ENCODE data around the gene CAMKMT.

The CAMKMT gene

DNA sequence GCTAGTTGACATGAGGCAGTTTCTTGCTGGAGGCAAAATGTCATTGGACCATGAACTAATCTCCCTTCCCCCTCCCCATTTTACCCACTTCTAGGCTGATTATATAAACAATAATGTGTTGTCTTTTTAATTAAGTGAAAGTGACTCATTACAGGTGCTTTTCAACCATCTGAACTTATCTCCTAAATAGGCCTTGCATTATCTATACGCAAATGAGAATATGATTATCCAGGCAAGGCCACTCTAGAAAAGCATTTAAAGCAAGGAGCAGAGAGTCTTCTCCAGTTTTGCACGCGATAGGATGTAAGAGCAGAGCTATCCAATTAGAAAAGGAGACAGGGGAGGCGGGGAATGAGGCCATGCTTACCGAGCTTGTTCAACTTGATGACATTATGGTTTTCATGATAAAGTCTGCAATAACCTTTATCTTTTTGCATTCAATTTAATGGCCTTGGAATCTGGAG is 293.7 kb downstream of the CAMKMT start:
- TF ChIP-seq, protein P1, sequence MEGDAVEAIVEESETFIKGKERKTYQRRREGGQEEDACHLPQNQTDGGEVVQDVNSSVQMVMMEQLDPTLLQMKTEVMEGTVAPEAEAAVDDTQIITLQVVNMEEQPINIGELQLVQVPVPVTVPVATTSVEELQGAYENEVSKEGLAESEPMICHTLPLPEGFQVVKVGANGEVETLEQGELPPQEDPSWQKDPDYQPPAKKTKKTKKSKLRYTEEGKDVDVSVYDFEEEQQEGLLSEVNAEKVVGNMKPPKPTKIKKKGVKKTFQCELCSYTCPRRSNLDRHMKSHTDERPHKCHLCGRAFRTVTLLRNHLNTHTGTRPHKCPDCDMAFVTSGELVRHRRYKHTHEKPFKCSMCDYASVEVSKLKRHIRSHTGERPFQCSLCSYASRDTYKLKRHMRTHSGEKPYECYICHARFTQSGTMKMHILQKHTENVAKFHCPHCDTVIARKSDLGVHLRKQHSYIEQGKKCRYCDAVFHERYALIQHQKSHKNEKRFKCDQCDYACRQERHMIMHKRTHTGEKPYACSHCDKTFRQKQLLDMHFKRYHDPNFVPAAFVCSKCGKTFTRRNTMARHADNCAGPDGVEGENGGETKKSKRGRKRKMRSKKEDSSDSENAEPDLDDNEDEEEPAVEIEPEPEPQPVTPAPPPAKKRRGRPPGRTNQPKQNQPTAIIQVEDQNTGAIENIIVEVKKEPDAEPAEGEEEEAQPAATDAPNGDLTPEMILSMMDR (IDR thresholded peaks at IDR 0.05; ENCODE audit: low read depth, low read length) = no peak
- no peak overlapping the region for H3K4me3 ChIP-seq (ENCODE audit: low read depth, low read length)

GRCh38 chr2:44656460-44656859 is 294.7 kb downstream of the CAMKMT start:
- H3K4me3 ChIP-seq (ENCODE audit: low read depth, low read length) = no peak overlapping the region
- TF ChIP-seq, protein P1 (IDR thresholded peaks at IDR 0.05; ENCODE audit: low read depth, low read length) = no peak

- H3K4me3 ChIP-seq (ENCODE audit: low read depth, low read length) = no peak overlapping the region
- TF ChIP-seq, protein P1 (IDR thresholded peaks at IDR 0.05; ENCODE audit: low read depth, low read length) = no peak
Measured at GRCh38 chr2:44663471-44664073, 301.8 kb downstream of the CAMKMT start.

DNA sequence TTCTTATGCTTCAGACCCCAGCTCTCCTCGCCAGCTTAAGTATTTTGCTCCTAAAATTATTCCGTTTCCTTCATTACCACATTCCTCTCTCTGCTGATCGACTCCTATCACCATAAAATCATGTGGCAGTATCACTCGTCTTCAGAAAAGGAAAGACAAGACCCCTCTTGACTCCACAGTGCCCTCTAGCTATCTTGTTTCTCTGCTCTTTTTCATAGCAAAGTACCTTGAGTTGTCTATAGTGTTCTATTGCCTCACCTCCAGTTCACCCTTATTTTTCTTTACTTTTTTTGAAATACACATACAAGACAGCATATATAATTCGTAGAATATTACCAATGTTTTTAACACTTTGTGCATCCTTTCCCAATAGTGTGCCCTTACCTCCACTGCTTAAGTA is 306.6 kb downstream of the CAMKMT start:
- TF ChIP-seq, protein P1 (IDR thresholded peaks at IDR 0.05; ENCODE audit: low read depth, low read length) = no peak
- H3K4me3 ChIP-seq (ENCODE audit: low read depth, low read length) = no peak overlapping the region

GRCh38 chr2:44671276-44671675 is 309.5 kb downstream of the CAMKMT start:
- TF ChIP-seq, protein P1 (IDR thresholded peaks at IDR 0.05; ENCODE audit: low read depth, low read length) = no peak

GRCh38 chr2:44671916-44672315 is 310.2 kb downstream of the CAMKMT start:
- TF ChIP-seq, protein P1 (IDR thresholded peaks at IDR 0.05; ENCODE audit: low read depth, low read length) = no peak

More at GRCh38 chr2:44671276-44671675, 309.5 kb downstream of the CAMKMT start:
- H3K4me3 ChIP-seq (ENCODE audit: low read depth, low read length) = no peak overlapping the region

DNA sequence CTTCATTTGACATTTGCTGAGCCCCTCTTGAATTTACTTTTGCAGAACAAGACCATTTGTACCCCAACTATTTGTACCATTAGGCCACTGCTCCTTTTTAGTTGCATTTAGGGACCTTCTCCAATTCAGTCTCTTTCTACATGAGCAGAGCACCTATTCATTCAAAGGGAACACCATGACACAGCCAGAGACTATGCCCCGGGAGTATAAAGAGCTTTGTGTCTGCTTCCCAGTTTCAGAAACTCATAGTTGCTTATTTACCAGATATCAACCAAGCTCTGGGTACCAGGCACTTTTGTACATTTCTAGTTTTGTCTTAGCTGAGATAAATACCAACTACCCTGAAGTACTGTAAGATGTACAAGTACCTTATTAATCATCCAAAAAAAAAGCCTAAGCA is 310.7 kb downstream of the CAMKMT start:
- no peak overlapping the region for H3K4me3 ChIP-seq (ENCODE audit: low read depth, low read length)
- TF ChIP-seq, protein P1 (IDR thresholded peaks at IDR 0.05; ENCODE audit: low read depth, low read length) = no peak

More at GRCh38 chr2:44671916-44672315, 310.2 kb downstream of the CAMKMT start:
- H3K4me3 ChIP-seq (ENCODE audit: low read depth, low read length) = no peak overlapping the region
